Natural killer cell (primary cell): ENCODE measurements around the gene RIMBP2. TPM values are rescaled to one million over a fixed set of nuclear protein-coding genes. Genes with fewer than 3 reads are reported as not detected.

Source experiments
- ATAC-seq, 3 donors: fragments of 150-1000 bp in 2 of 3; fragments of 200-7000 bp in 1 of 3; cut with Tn5 transposase; 1 replicate in 1 of 3; 2 replicates in 2 of 3; pipeline ENCODE4 v1.10.0; 2021; ENCODE audit warnings: mild to moderate bottlenecking in 2 of 3, moderate library complexity in 2 of 3
- DNase-seq, 2 donors: peaks; one replicate each; pipeline versions ENCODE4 v3.0.0 to v3.0.0-alpha.2; 2013 to 2021; ENCODE audit warnings: mixed read lengths in 1 of 2
- H3K27ac ChIP-seq: one replicate; pipeline ENCODE4 v1.5.1; 2013; ENCODE audit warnings: mild to moderate bottlenecking, low read length
- H3K27me3 ChIP-seq: one replicate; pipeline ENCODE4 v1.6.1; 2013; ENCODE audit warnings: low read length; ENCODE audit not compliant: control insufficient read depth, insufficient read depth
- H3K36me3 ChIP-seq: one replicate; pipeline ENCODE4 v1.6.1; 2013; ENCODE audit warnings: low read length; ENCODE audit not compliant: control insufficient read depth, insufficient read depth
- H3K4me1 ChIP-seq: one replicate; pipeline ENCODE4 v1.6.1; 2013; ENCODE audit warnings: low read length; ENCODE audit not compliant: control insufficient read depth, insufficient read depth
- H3K4me3 ChIP-seq: one replicate; pipeline ENCODE4 v1.5.1; 2013; ENCODE audit warnings: low read length
- H3K9me3 ChIP-seq: one replicate; pipeline ENCODE4 v1.6.1; 2013; ENCODE audit warnings: low read length; ENCODE audit not compliant: control insufficient read depth, insufficient read depth
- H3K27ac Mint-ChIP-seq, 2 donors: one replicate each; pipeline ENCODE4 v1.8.0; 2022; ENCODE audit warnings: mild to moderate bottlenecking in 2 of 2, mixed read lengths in 2 of 2, moderate library complexity in 1 of 2
- H3K27me3 Mint-ChIP-seq, 2 donors: one replicate each; pipeline ENCODE4 v1.8.0; 2022; ENCODE audit warnings: low read depth in 2 of 2, mixed read lengths in 2 of 2
- H3K36me3 Mint-ChIP-seq: one replicate; pipeline ENCODE4 v1.8.0; 2022; ENCODE audit warnings: mixed read lengths
- H3K4me1 Mint-ChIP-seq, 2 donors: one replicate each; pipeline ENCODE4 v1.8.0; 2022; ENCODE audit warnings: mixed read lengths in 2 of 2
- H3K4me3 Mint-ChIP-seq: one replicate; pipeline ENCODE4 v1.8.0; 2022; ENCODE audit warnings: mild to moderate bottlenecking, moderate library complexity, mixed read lengths
- H3K9me3 Mint-ChIP-seq, 2 donors: one replicate each; pipeline ENCODE4 v1.8.0; 2022; ENCODE audit warnings: mixed read lengths in 2 of 2
- WGBS: methylation state at CpG from one replicate; pipeline ENCODE4 v1.1.7; 2013; ENCODE audit warnings: missing lambda C conversion rate; ENCODE audit not compliant: insufficient coverage; 5-methylcytosine and 5-hydroxymethylcytosine counted together
- intact Hi-C: fragments of 100-400 bp; cut with micrococcal nuclease; formaldehyde crosslinking; loops from one replicate; pipeline ENCODE4 v1.14.2; 2022
- total RNA-seq, 4 donors: library from RNA; stranded (reverse); fragments of 120-200 nt in 1 of 4; gene quantifications; one replicate each; pipeline versions ENCODE4 v1.2.3 to v1.2.4, GENCODE V29; 2013 to 2022
- TF ChIP-seq, protein P1 (sequence below): fragments of 200-600 bp; IDR thresholded peaks from one replicate; pipeline ENCODE4 v1.8.0; 2022; ENCODE audit warnings: antibody characterized with exemption

Gene RIMBP2
- total RNA-seq, 3 donors from 2014 or later (not counting 1 experiment from before 2014, with no cell fraction given), result not detected

DNA sequence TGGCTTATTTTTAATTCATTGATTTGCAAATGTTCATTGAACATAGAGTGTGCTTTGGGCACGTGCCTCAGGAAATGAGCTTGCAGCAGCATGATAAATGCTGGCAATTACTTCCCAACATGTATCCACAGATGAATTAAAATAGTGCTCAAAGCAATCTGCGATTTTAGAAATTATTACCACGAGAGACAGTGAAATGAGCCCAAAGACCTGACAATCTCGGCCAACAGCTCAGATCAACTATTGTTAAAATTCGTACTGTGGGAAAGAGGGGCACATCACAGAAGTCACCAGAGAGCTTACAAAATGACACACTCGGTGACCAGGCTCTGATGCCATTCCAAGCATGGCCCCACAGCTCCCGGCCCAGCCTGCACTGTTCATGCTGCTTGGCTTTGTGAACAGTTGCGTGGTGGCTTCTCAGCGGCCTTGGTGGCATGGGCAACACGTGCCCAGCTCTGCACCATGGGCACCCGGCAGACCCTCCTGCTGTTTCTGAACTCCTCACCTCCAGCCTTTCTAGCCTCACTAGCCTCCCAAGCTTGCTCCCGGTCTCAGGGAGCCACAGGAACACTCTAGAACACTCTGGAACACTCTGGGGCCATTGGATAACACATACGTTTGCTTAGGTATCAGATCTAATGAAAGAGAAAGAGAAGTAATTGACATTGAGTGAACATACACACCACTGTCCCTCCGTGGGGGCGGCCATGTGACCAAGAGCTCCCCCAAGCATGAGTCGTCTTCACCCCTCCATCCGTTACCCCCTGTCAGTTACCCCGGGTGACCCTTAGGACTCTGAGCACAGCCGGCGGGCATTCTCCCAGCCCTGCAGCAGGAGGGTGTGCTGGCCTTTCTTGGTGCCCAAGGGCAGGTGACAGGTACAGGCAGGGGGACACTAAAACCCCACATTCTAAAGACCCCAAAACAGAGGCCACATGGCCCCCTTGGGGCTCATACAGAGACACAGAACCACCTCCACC is 28.0 kb downstream of the RIMBP2 start:
- H3K36me3 Mint-ChIP-seq, result no peaks in the 10 kb centered on the region
- H3K27ac ChIP-seq, result no peak overlapping the region
- no peaks in the 10 kb centered on the region for H3K27me3 ChIP-seq
- no peaks in the 10 kb centered on the region for H3K9me3 Mint-ChIP-seq
- H3K9me3 ChIP-seq, result no peaks in the 10 kb centered on the region
- intact Hi-C loops, result no loop called here
- no peak for DNase-seq
- no peak for ATAC-seq
- H3K36me3 ChIP-seq, result no peaks in the 10 kb centered on the region
- peaks cover 4 to 9% of the 10 kb centered on the region in 2 donors for H3K27me3 Mint-ChIP-seq
- 84% methylated on average over 19 of the region's 20 CpGs for WGBS
- no peaks in the 10 kb centered on the region for H3K4me1 ChIP-seq
- no peak overlapping the region for H3K27ac Mint-ChIP-seq
- no peak overlapping the region for H3K4me3 ChIP-seq
- H3K4me3 Mint-ChIP-seq, result no peak overlapping the region
- TF ChIP-seq, protein P1, sequence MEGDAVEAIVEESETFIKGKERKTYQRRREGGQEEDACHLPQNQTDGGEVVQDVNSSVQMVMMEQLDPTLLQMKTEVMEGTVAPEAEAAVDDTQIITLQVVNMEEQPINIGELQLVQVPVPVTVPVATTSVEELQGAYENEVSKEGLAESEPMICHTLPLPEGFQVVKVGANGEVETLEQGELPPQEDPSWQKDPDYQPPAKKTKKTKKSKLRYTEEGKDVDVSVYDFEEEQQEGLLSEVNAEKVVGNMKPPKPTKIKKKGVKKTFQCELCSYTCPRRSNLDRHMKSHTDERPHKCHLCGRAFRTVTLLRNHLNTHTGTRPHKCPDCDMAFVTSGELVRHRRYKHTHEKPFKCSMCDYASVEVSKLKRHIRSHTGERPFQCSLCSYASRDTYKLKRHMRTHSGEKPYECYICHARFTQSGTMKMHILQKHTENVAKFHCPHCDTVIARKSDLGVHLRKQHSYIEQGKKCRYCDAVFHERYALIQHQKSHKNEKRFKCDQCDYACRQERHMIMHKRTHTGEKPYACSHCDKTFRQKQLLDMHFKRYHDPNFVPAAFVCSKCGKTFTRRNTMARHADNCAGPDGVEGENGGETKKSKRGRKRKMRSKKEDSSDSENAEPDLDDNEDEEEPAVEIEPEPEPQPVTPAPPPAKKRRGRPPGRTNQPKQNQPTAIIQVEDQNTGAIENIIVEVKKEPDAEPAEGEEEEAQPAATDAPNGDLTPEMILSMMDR, result no peak
- H3K4me1 Mint-ChIP-seq, result no peaks in the 10 kb centered on the region

- ATAC-seq, result no peak
- TF ChIP-seq, protein P1, result no peak
- Histone ChIP-seq H3K4me3 (no peak overlapping the region), H3K36me3 (no peaks in the 10 kb centered on the region), H3K27me3 (no peaks in the 10 kb centered on the region), H3K9me3 (no peaks in the 10 kb centered on the region), H3K4me1 (no peaks in the 10 kb centered on the region), H3K27ac (no peak overlapping the region)
- 51% methylated on average over 9 of the region's 10 CpGs for WGBS
- Mint-ChIP-seq H3K27me3 (peaks cover 4 to 14% of the 10 kb centered on the region in 2 donors), H3K9me3 (no peaks in the 10 kb centered on the region), H3K4me1 (no peaks in the 10 kb centered on the region), H3K36me3 (no peaks in the 10 kb centered on the region), H3K4me3 (no peak overlapping the region), H3K27ac (no peak overlapping the region)
- DNase-seq, result no peak
- intact Hi-C loops, result no loop called here
Observed at GRCh38 chr12:130687190-130687589, 28.9 kb downstream of the RIMBP2 start.

DNA sequence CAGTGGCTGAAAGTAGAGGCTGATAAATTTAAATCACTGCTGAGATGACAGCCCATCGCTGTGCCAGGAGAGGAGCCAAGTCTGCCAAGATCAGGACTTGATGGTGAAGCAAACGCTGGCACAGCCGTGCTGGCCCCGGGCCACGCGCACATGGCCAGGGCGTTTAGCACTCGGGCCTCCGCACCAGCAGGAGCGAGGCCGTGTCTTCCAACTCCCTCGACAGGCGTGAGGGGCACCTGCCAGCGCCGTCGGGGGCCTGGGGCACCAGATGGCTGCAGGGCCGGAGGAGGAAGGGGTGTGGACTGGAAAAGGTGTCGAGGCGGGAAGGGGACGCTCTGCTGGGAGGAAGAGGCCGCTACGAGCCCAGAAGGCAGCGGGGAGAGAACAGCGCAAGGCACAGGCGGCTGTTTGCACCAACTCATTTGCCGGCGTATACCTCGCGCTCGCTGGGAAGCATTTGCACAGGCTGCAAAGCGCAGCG is 29.5 kb downstream of the RIMBP2 start:
- TF ChIP-seq, protein P1, result no peak
- intact Hi-C loops, result no loop called here

More for the DNA sequence above, 29.5 kb downstream of the RIMBP2 start:
- ATAC-seq (no peak), DNase-seq (no peak)
- Mint-ChIP-seq H3K36me3 (no peaks in the 10 kb centered on the region), H3K27me3 (peaks cover 4 to 14% of the 10 kb centered on the region in 2 donors), H3K27ac (no peak overlapping the region), H3K4me1 (no peaks in the 10 kb centered on the region), H3K4me3 (no peak overlapping the region), H3K9me3 (no peaks in the 10 kb centered on the region)
- Histone ChIP-seq H3K4me1 (no peaks in the 10 kb centered on the region), H3K9me3 (no peaks in the 10 kb centered on the region), H3K27me3 (no peaks in the 10 kb centered on the region), H3K4me3 (no peak overlapping the region), H3K27ac (no peak overlapping the region), H3K36me3 (no peaks in the 10 kb centered on the region)
- WGBS, result 67% methylated on average over 32 of the region's 32 CpGs
